Neural cell (in vitro differentiated cells): ENCODE results near the gene ZNF17. TPM values are rescaled to one million over a fixed set of nuclear protein-coding genes. Genes with fewer than 3 reads are reported as not detected.
"Not testable (repeated sequence)": the region's sequence is repeated elsewhere in the genome, so short reads cannot be mapped to it uniquely, and the experiment has no call there.

Experiments
- H2AFZ ChIP-seq: fragments of 200-600, 300-800 bp; sonication (generic), shearing (Covaris generic); 2 replicates; pipeline ENCODE4 v1.6.0; 2014; ENCODE audit warnings: low read depth, mild to moderate bottlenecking, antibody characterized with exemption, low read length, moderate library complexity
- H3F3A ChIP-seq: fragments of 200-600 bp; shearing (Covaris generic); 2 replicates; pipeline ENCODE4 v1.6.1; 2016; ENCODE audit warnings: mild to moderate bottlenecking, moderate library complexity, mixed read lengths, antibody characterized with exemption, low read length; ENCODE audit not compliant: insufficient read depth, poor library complexity, severe bottlenecking
- H3K27ac ChIP-seq: fragments of 200-600, 300-800 bp; sonication (generic), shearing (Covaris generic); 2 replicates; pipeline ENCODE4 v1.5.1; 2014; ENCODE audit warnings: mild to moderate bottlenecking, low read length, moderate library complexity
- H3K27me3 ChIP-seq: fragments of 300-800, 200-600 bp; sonication (generic), shearing (Covaris generic); 2 replicates; pipeline ENCODE4 v1.6.0; 2014; ENCODE audit warnings: mild to moderate bottlenecking, low read depth, low read length, moderate library complexity; ENCODE audit not compliant: insufficient read depth
- H3K36me3 ChIP-seq: fragments of 300-800, 200-600 bp; sonication (generic), shearing (Covaris generic); 2 replicates; pipeline ENCODE4 v1.5.1; 2014; ENCODE audit warnings: mild to moderate bottlenecking, antibody characterized with exemption, low read length, moderate library complexity; ENCODE audit not compliant: insufficient read depth
- H3K4me2 ChIP-seq: fragments of 300-800, 200-600 bp; sonication (generic), shearing (Covaris generic); 2 replicates; pipeline ENCODE4 v1.6.0; 2014; ENCODE audit warnings: mild to moderate bottlenecking, low read length
- H3K4me3 ChIP-seq: fragments of 300-800, 200-600 bp; sonication (generic), shearing (Covaris generic); 2 replicates; pipeline ENCODE4 v1.5.1; 2014; ENCODE audit warnings: mild to moderate bottlenecking, low read length, moderate library complexity
- H3K79me2 ChIP-seq: fragments of 200-600 bp; shearing (Covaris generic); replicated peaks from 2 replicates; pipeline ENCODE4 v1.6.0; 2014; ENCODE audit warnings: mild to moderate bottlenecking, low read length, moderate library complexity; ENCODE audit not compliant: insufficient read depth
- H3K9ac ChIP-seq: fragments of 300-800, 200-600 bp; sonication (generic), shearing (Covaris generic); 2 replicates; pipeline ENCODE4 v1.6.1; 2016; ENCODE audit warnings: mild to moderate bottlenecking, low read length, mixed read lengths
- H3K9me2 ChIP-seq: fragments of 200-600 bp; shearing (Covaris generic); 2 replicates; pipeline ENCODE4 v1.6.1; 2016; ENCODE audit warnings: mild to moderate bottlenecking, low read length, mixed read lengths; ENCODE audit not compliant: insufficient read depth
- H3K9me3 ChIP-seq: fragments of 200-600, 300-800 bp; sonication (generic), shearing (Covaris generic); 2 replicates; pipeline ENCODE4 v1.6.1; 2016; ENCODE audit warnings: mild to moderate bottlenecking, mixed run types, low read length, moderate library complexity, mixed read lengths
- H4K20me1 ChIP-seq: fragments of 200-600 bp; shearing (Covaris generic); 2 replicates; pipeline ENCODE4 v1.6.1; 2016; ENCODE audit warnings: mild to moderate bottlenecking, mixed run types; ENCODE audit not compliant: insufficient read depth
- CTCF ChIP-seq: fragments of 450-650 bp; IDR thresholded peaks from 2 replicates; pipeline ENCODE4 v1.5.1; 2014; ENCODE audit warnings: antibody characterized with exemption, mild to moderate bottlenecking, moderate library complexity; ENCODE audit not compliant: poor library complexity, severe bottlenecking
- EP300 ChIP-seq: fragments of 450-650 bp; conservative IDR thresholded peaks from 2 replicates; pipeline ENCODE4 v1.6.1; 2014; ENCODE audit warnings: antibody characterized with exemption, mild to moderate bottlenecking, moderate library complexity; ENCODE audit not compliant: poor library complexity, severe bottlenecking
- EZH2 ChIP-seq: fragments of 200-600, 300-800 bp; shearing (Covaris generic), sonication (generic); IDR thresholded peaks from 2 replicates; pipeline ENCODE4 v1.6.1; 2014; ENCODE audit warnings: antibody characterized with exemption, low read length, borderline replicate concordance, mild to moderate bottlenecking; ENCODE audit not compliant: insufficient read depth, poor library complexity, severe bottlenecking
- MXI1 ChIP-seq: fragments of 450-650 bp; conservative IDR thresholded peaks from 2 replicates; pipeline ENCODE4 v1.6.1; 2014; ENCODE audit warnings: antibody characterized with exemption, mild to moderate bottlenecking; ENCODE audit not compliant: poor library complexity, severe bottlenecking
- POLR2AphosphoS5 ChIP-seq: IDR thresholded peaks from 2 replicates; pipeline ENCODE4 v1.6.1; 2012
- RAD21 ChIP-seq: fragments of 450-650 bp; conservative IDR thresholded peaks from 2 replicates; pipeline ENCODE4 v1.6.1; 2014; ENCODE audit warnings: antibody characterized with exemption, mild to moderate bottlenecking, moderate library complexity
- REST ChIP-seq: IDR thresholded peaks from 2 replicates; pipeline ENCODE4 v1.6.1; 2012; ENCODE audit warnings: borderline replicate concordance
- SMC3 ChIP-seq: fragments of 450-650 bp; conservative IDR thresholded peaks from 2 replicates; pipeline ENCODE4 v1.6.1; 2014; ENCODE audit warnings: antibody characterized with exemption, mild to moderate bottlenecking, moderate library complexity; ENCODE audit not compliant: poor library complexity
- TAF1 ChIP-seq: IDR thresholded peaks from 2 replicates; pipeline ENCODE4 v1.6.1; 2012; ENCODE audit warnings: low read depth
- polyA plus RNA-seq: library from polyadenylated mRNA; depleted of rRNA; stranded (reverse); fragments of >200 nt; gene quantifications from 2 replicates; pipeline ENCODE4 v1.2.3, GENCODE V29; 2014

Gene ZNF17
- polyA plus RNA-seq, 1 donor from 2014 or later: 26.3 TPM

GRCh38 chr19:57366776-57367175 is 44.2 kb upstream of the ZNF17 start:
- Histone ChIP-seq H3K36me3 (no peaks in the 10 kb centered on the region), H3K4me2 (no peak overlapping the region), H3K27ac (no peak overlapping the region), H3F3A (no peaks in the 10 kb centered on the region), H3K27me3 (no peaks in the 10 kb centered on the region), H3K9me2 (no peaks in the 10 kb centered on the region), H2AFZ (no peak overlapping the region), H3K79me2 (peaks cover 17% of the 10 kb centered on the region), H3K9me3 (no peaks in the 10 kb centered on the region), H3K9ac (no peak overlapping the region), H4K20me1 (no peaks in the 10 kb centered on the region), H3K4me3 (no peak overlapping the region)
- no peak for TF ChIP-seq EZH2
- no peak for TF ChIP-seq POLR2AphosphoS5
- TF ChIP-seq MXI1: no peak
- no peak for TF ChIP-seq RAD21
- no peak for TF ChIP-seq SMC3
- no peak for TF ChIP-seq CTCF
- no peak for TF ChIP-seq REST
- TF ChIP-seq EP300: no peak
- no peak for TF ChIP-seq TAF1

DNA sequence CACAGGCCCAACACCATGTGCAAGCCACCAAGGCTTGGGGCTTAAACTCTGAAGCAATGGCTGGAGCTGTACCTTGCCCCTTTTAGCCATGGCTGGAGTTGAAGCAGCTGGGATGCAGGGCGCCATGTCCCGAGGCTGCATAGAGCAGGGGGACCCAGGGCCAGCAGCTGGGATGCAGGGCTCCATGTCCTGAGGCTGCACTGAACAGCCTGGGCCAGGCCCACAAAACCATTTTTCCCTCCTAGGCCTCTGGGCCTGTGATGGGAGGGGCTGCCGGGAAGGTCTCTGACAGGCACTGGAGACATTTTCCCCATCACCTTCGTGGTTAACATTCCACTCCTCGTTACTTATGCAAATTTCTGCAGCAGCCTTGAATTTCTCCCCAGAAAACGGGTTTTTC is 36.8 kb upstream of the ZNF17 start:
- no peaks in the 10 kb centered on the region for H3K27me3 ChIP-seq
- TF ChIP-seq RAD21: no peak
- TF ChIP-seq EZH2: no peak
- TF ChIP-seq REST: no peak
- no peak for TF ChIP-seq CTCF
- TF ChIP-seq POLR2AphosphoS5: no peak
- TF ChIP-seq SMC3: no peak
- no peak for TF ChIP-seq TAF1
- no peak for TF ChIP-seq EP300
- no peak for TF ChIP-seq MXI1
- peaks cover 25% of the 10 kb centered on the region for H3K36me3 ChIP-seq

GRCh38 chr19:57374647-57375046 is 36.3 kb upstream of the ZNF17 start:
- Histone ChIP-seq H3K36me3 (peaks cover 25% of the 10 kb centered on the region), H3K9me3 (peaks cover 11% of the 10 kb centered on the region)
- H3K9ac ChIP-seq, H3K79me2 ChIP-seq, H2AFZ ChIP-seq, H3F3A ChIP-seq, H3K27ac ChIP-seq, H3K4me3 ChIP-seq, H4K20me1 ChIP-seq, H3K27me3 ChIP-seq, H3K4me2 ChIP-seq, H3K9me2 ChIP-seq: not testable (repeated sequence)

More for the DNA sequence above, 36.8 kb upstream of the ZNF17 start:
- Histone ChIP-seq H3K4me2 (no peak overlapping the region), H3F3A (no peaks in the 10 kb centered on the region), H3K79me2 (no peaks in the 10 kb centered on the region), H4K20me1 (no peaks in the 10 kb centered on the region), H3K9ac (no peak overlapping the region), H3K9me2 (no peaks in the 10 kb centered on the region), H3K27ac (no peak overlapping the region), H3K9me3 (peaks cover 11% of the 10 kb centered on the region), H2AFZ (no peak overlapping the region), H3K4me3 (no peak overlapping the region)
